Measurements from ENCODE around the gene GIPC1. TPM values are rescaled to one million over a fixed set of nuclear protein-coding genes. Genes with fewer than 3 reads are reported as not detected.

The GIPC1 gene
- total and polyA plus RNA-seq, 9 of the 15 experiments (the other 6 are each of a cell fraction or from before 2014, with no cell fraction given), result 0.49 to 54.7 (median 24.8) TPM

DNA sequence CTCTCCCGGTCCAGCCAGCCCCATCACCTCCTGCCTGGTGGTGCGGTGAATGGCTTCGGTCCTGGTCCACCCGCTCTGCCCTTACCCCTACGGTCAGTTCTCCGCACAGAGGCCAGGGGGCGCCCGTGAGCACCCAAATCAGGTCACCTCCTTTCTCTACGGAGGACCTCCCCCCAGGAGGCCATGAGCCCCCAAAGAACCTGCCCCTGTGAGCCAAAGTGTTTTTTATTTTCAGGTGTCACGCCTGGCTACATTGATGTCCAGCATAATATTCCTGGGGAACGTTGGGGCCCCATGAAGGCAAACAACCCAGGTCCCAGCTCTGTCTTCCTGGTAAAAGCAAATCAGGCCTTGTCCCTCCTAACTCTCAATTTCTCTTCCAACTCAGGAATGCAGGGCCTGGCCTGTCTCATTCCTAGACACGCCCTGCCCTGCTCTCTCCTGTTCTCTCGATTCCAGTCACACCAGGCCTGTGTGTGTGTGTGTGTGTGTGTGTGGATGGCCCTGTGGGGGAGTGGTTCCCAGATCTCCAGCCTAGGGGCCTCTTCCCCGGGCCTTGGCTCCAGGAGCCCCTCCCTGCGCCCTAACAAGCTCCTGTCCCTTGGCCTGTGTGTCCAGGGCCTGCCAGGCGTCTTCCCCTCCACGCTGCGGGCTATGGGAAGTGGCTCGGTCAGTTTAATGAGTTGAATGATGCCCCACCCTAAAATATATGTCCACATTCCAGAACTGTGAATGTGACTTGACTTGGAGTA is 9.7 kb upstream of the GIPC1 start:
- H3K9ac ChIP-seq (ENCODE audit: insufficient read depth in 1 of 2, low read depth in 2 of 2, low read length in 2 of 2), result peak overlapping the region in 1 of 2 experiments; percentile 32; a peak in 1 of 4 replicates
- no peaks in the 10 kb centered on the region for H3K79me2 ChIP-seq (ENCODE audit: control insufficient read depth, insufficient read depth, low read length)
- BruUV-seq (replicated peaks), result no TSS peak
- H3K9me1 ChIP-seq (ENCODE audit: control insufficient read depth, insufficient read depth, low read length), result no peaks in the 10 kb centered on the region
- intact Hi-C loops (cut with micrococcal nuclease) (loop anchor here (1.0 kb wide), 1 partner anchor 46 kb away; no protein-coding TSS in a partner anchor), in situ Hi-C loops (cut with MboI) (no loop called here)
- POLR2A ChIA-PET, result interaction anchor here (0.6 to 7.5 kb wide), 4 partner anchors 8 to 121 kb away, joined by 3 to 70 read pairs (median 7); partner anchors contain the start of gene DNAJB1
- peak overlapping the region; percentile 58 for H3K4me2 ChIP-seq (ENCODE audit: insufficient read depth, low read length)
- H3K4me1 ChIP-seq (replicated peaks in 1 of 2; ENCODE audit: control insufficient read depth in 2 of 2, insufficient read depth in 2 of 2, low read length in 2 of 2), result peaks cover 22 to 26% of the 10 kb centered on the region in 2 experiments
- CTCF ChIA-PET (ENCODE audit: low intra/inter-chr PET ratio), result interaction anchor here (0.6 to 1.6 kb wide), 3 partner anchors 11 to 224 kb away, joined by 3 to 6 read pairs (median 3); no protein-coding TSS in a partner anchor
- 21% methylated on average over 19 of the region's 19 CpGs for WGBS (ENCODE audit: insufficient coverage, low coverage, missing lambda C conversion rate)
- H3K27me3 ChIP-seq (ENCODE audit: control insufficient read depth in 2 of 2, insufficient read depth in 2 of 2, low read length in 2 of 2), result no peaks in the 10 kb centered on the region
- no peaks in the 10 kb centered on the region for H3K9me3 ChIP-seq (replicated peaks; ENCODE audit: control insufficient read depth, insufficient read depth, low read depth, low read length)
- no peak overlapping the region for H3K4me3 ChIP-seq
- FAIRE-seq (peak; percentile 75), ATAC-seq (peak; percentile 91), DNase-seq (ENCODE audit: extremely low read depth in 1 of 4, low spot score in 3 of 4) (peak; percentile 80 to 87 (median 84))
- H4K20me1 ChIP-seq (replicated peaks; ENCODE audit: control insufficient read depth, insufficient read depth, low read length), result no peaks in the 10 kb centered on the region; the same call in 1 of the 2 replicates
- H2AFZ ChIP-seq (ENCODE audit: low read depth, low read length), result peak overlapping the region; percentile 60
- no peak overlapping the region; the same call in 2 of the 3 replicates for H3K27ac ChIP-seq (ENCODE audit: extremely low read depth, low read depth, low read length)
- no peaks in the 10 kb centered on the region for H3K36me3 ChIP-seq (ENCODE audit: control insufficient read depth, insufficient read depth, low read length)
- TF ChIP-seq KLF16 (IDR thresholded peaks at IDR 0.05) (0 out of 2 replicates have a peak, but pooled peaks have one; percentile 9), ATF1 (CRISPR knock-in tag; IDR thresholded peaks at IDR 0.05) (no peak), ATF1 (tag; IDR thresholded peaks at IDR 0.05) (0 out of 2 replicates have a peak, but pooled peaks have one; percentile 17), LCOR (CRISPR knock-in tag; IDR thresholded peaks at IDR 0.05) (0 out of 2 replicates have a peak, but pooled peaks have one; percentile 26), ZNF143 (CRISPR knock-in tag; IDR thresholded peaks at IDR 0.05) (no peak), E2F6 (IDR thresholded peaks at IDR 0.05; ENCODE audit: borderline replicate concordance in 1 of 2, extremely low read depth in 1 of 2, insufficient read depth in 1 of 2, insufficient read length in 1 of 2, low read depth in 1 of 2, low read length in 1 of 2, poor library complexity in 1 of 2, severe bottlenecking in 1 of 2) (no peak)
- TF ChIP-seq, protein P1, sequence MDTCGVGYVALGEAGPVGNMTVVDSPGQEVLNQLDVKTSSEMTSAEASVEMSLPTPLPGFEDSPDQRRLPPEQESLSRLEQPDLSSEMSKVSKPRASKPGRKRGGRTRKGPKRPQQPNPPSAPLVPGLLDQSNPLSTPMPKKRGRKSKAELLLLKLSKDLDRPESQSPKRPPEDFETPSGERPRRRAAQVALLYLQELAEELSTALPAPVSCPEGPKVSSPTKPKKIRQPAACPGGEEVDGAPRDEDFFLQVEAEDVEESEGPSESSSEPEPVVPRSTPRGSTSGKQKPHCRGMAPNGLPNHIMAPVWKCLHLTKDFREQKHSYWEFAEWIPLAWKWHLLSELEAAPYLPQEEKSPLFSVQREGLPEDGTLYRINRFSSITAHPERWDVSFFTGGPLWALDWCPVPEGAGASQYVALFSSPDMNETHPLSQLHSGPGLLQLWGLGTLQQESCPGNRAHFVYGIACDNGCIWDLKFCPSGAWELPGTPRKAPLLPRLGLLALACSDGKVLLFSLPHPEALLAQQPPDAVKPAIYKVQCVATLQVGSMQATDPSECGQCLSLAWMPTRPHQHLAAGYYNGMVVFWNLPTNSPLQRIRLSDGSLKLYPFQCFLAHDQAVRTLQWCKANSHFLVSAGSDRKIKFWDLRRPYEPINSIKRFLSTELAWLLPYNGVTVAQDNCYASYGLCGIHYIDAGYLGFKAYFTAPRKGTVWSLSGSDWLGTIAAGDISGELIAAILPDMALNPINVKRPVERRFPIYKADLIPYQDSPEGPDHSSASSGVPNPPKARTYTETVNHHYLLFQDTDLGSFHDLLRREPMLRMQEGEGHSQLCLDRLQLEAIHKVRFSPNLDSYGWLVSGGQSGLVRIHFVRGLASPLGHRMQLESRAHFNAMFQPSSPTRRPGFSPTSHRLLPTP (IDR thresholded peaks at IDR 0.05; ENCODE audit: borderline replicate concordance, extremely low read depth, insufficient read length), result no peak
- TF ChIP-seq, protein P2, sequence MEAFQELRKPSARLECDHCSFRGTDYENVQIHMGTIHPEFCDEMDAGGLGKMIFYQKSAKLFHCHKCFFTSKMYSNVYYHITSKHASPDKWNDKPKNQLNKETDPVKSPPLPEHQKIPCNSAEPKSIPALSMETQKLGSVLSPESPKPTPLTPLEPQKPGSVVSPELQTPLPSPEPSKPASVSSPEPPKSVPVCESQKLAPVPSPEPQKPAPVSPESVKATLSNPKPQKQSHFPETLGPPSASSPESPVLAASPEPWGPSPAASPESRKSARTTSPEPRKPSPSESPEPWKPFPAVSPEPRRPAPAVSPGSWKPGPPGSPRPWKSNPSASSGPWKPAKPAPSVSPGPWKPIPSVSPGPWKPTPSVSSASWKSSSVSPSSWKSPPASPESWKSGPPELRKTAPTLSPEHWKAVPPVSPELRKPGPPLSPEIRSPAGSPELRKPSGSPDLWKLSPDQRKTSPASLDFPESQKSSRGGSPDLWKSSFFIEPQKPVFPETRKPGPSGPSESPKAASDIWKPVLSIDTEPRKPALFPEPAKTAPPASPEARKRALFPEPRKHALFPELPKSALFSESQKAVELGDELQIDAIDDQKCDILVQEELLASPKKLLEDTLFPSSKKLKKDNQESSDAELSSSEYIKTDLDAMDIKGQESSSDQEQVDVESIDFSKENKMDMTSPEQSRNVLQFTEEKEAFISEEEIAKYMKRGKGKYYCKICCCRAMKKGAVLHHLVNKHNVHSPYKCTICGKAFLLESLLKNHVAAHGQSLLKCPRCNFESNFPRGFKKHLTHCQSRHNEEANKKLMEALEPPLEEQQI (IDR thresholded peaks at IDR 0.05), result no peak
- TF ChIP-seq, protein P3, sequence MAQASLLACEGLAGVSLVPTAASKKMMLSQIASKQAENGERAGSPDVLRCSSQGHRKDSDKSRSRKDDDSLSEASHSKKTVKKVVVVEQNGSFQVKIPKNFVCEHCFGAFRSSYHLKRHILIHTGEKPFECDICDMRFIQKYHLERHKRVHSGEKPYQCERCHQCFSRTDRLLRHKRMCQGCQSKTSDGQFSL (CRISPR knock-in tag; IDR thresholded peaks at IDR 0.05), result no peak
- TF ChIP-seq, protein P3 (tag; IDR thresholded peaks at IDR 0.05), result peak in 1 of 2 experiments; percentile 71; a peak in 2 of 4 replicates

All from K562 (cell line).